ENCODE results near the gene HHEX. TPM values are rescaled to one million over a fixed set of nuclear protein-coding genes. Genes with fewer than 3 reads are reported as not detected.

The HHEX gene
- total and polyA plus RNA-seq, 2 of the 4 experiments (the other 2 are of a cell fraction): 2.3 to 7.7 TPM

DNA sequence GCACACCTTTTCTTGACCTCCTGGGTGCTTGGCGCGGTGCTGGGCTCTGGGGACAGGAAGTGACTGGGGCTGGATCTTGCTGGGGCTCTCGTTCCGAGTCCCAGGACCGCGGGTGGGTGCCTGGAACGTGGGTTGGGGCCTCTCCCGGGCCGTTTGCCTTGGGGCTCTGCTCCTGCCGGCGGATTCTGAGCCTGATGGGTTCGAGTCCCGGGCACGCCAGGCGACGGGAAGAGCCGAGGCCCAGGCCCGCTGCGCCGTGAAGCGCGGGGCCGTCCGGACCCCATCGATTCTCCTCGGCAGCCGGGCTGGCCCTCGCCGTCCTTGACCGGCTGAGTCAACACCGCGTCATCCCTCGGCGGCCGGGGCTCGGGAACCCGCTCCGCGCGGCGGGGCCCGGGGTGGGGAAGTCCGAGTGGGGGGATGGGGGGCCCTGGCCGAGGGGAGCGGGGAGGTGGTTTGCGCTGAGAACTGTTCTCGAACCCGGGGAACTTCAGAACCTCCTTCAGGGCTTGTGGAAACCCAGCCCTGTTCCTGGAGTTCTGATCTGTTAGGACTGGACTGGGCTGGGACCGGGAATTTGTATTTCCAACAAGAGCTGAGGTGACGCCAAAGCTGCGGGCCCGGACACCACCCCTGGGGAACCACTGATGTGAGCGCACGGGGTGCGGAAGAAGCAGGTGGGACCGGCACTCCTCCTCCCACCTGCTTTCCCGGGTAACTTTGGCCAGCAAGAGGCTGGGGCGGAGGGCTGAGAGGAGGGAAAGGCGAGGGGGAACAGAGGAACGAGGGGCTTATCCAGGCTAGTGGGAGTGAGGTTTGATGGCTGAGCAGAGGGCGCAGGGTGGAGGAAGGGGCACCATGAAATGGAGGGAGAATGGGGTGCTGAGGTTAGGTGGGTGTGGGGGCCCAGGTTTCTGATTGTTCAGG is 6.2 kb downstream of the HHEX start (continued):
- TF ChIP-seq, protein P1, sequence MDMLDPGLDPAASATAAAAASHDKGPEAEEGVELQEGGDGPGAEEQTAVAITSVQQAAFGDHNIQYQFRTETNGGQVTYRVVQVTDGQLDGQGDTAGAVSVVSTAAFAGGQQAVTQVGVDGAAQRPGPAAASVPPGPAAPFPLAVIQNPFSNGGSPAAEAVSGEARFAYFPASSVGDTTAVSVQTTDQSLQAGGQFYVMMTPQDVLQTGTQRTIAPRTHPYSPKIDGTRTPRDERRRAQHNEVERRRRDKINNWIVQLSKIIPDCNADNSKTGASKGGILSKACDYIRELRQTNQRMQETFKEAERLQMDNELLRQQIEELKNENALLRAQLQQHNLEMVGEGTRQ (IDR thresholded peaks at IDR 0.05; ENCODE audit: low read depth, low read length): no peak
- no peak for TF ChIP-seq RFX5 (IDR thresholded peaks at IDR 0.05; ENCODE audit: low read depth, low read length)
